Mesothelial cell of epicardium (in vitro differentiated cells): ENCODE data around the gene IPCEF1. TPM values are rescaled to one million over a fixed set of nuclear protein-coding genes. Genes with fewer than 3 reads are reported as not detected.

Experiments
- DNase-seq, 2 experiments: peaks; one replicate each; pipeline ENCODE4 v3.0.0; 2021; ENCODE audit warnings: low spot score in 2 of 2; ENCODE audit not compliant: unreplicated experiment in 2 of 2
- H3K27ac Mint-ChIP-seq: 2 replicates; pipeline ENCODE4 v1.8.0; 2021; ENCODE audit warnings: mixed read lengths
- H3K27me3 Mint-ChIP-seq: 2 replicates; pipeline ENCODE4 v1.8.0; 2021; ENCODE audit warnings: low read depth, mixed read lengths
- H3K36me3 Mint-ChIP-seq: 2 replicates; pipeline ENCODE4 v1.8.0; 2021; ENCODE audit warnings: mixed read lengths
- H3K4me1 Mint-ChIP-seq: 2 replicates; pipeline ENCODE4 v1.8.0; 2021; ENCODE audit warnings: mixed read lengths
- H3K4me3 Mint-ChIP-seq: 2 replicates; pipeline ENCODE4 v1.8.0; 2021; ENCODE audit warnings: mild to moderate bottlenecking, moderate library complexity, mixed read lengths
- H3K9me3 Mint-ChIP-seq: 2 replicates; pipeline ENCODE4 v1.8.0; 2021; ENCODE audit warnings: mixed read lengths
- CTCF ChIP-seq: fragments of 200-600 bp; sonication (generic); IDR thresholded peaks from one replicate; pipeline ENCODE4 v1.5.0; 2021; ENCODE audit warnings: antibody characterized with exemption; ENCODE audit not compliant: unreplicated experiment
- total RNA-seq: library from RNA; stranded (reverse); gene quantifications from 3 replicates; pipeline ENCODE4 v1.2.1, GENCODE V29; 2021

The IPCEF1 gene
- total RNA-seq, 1 donor from 2014 or later, result 0.76 TPM

- Mint-ChIP-seq H3K4me1 (no peaks in the 10 kb centered on the region), H3K9me3 (peaks cover 5% of the 10 kb centered on the region), H3K27ac (no peak overlapping the region), H3K4me3 (no peak overlapping the region), H3K36me3 (no peaks in the 10 kb centered on the region), H3K27me3 (peaks cover 11% of the 10 kb centered on the region)
- no peak for DNase-seq
- no peak for TF ChIP-seq CTCF
These were observed 231.2 kb downstream of the IPCEF1 start for GRCh38 chr6:154125421-154125820.

- H3K4me1 Mint-ChIP-seq, result no peaks in the 10 kb centered on the region
- peaks cover 18% of the 10 kb centered on the region for H3K27me3 Mint-ChIP-seq
- H3K9me3 Mint-ChIP-seq, result peaks cover 5% of the 10 kb centered on the region
- no peak overlapping the region for H3K27ac Mint-ChIP-seq
- no peaks in the 10 kb centered on the region for H3K36me3 Mint-ChIP-seq
- H3K4me3 Mint-ChIP-seq, result no peak overlapping the region
- no peak for TF ChIP-seq CTCF
- DNase-seq, result no peak
These were observed 233.2 kb downstream of the IPCEF1 start for GRCh38 chr6:154123155-154123956.

- peaks cover 18% of the 10 kb centered on the region for H3K27me3 Mint-ChIP-seq
- no peaks in the 10 kb centered on the region for H3K4me1 Mint-ChIP-seq
- peaks cover 5% of the 10 kb centered on the region for H3K9me3 Mint-ChIP-seq
- H3K4me3 Mint-ChIP-seq, result no peak overlapping the region
- H3K36me3 Mint-ChIP-seq, result no peaks in the 10 kb centered on the region
- no peak for TF ChIP-seq CTCF
- DNase-seq, result no peak
- H3K27ac Mint-ChIP-seq, result no peak overlapping the region
These were observed 234.2 kb downstream of the IPCEF1 start for GRCh38 chr6:154122195-154122925.

GRCh38 chr6:154117485-154117884 lies 239.1 kb downstream of the IPCEF1 start:
- Mint-ChIP-seq H3K36me3 (no peaks in the 10 kb centered on the region), H3K27me3 (peaks cover 10% of the 10 kb centered on the region), H3K4me1 (no peaks in the 10 kb centered on the region), H3K9me3 (peaks cover 2% of the 10 kb centered on the region), H3K27ac (no peak overlapping the region), H3K4me3 (no peak overlapping the region)
- no peak for DNase-seq
- no peak for TF ChIP-seq CTCF

GRCh38 chr6:154113392-154113791 lies 243.2 kb downstream of the IPCEF1 start:
- Mint-ChIP-seq H3K27me3 (peaks cover 3% of the 10 kb centered on the region), H3K27ac (no peak overlapping the region), H3K4me1 (no peaks in the 10 kb centered on the region), H3K4me3 (no peak overlapping the region), H3K36me3 (no peaks in the 10 kb centered on the region), H3K9me3 (peaks cover 9% of the 10 kb centered on the region)
- no peak for DNase-seq
- TF ChIP-seq CTCF, result no peak
